Stimulated activated CD4-positive, alpha-beta T cell treated with anti-CD3 and anti-CD28 coated beads, Interleukin-2, amount 100 ng/mL, for 4 hours (primary cell): ENCODE measurements around the gene STAT5B.
"Not testable (repeated sequence)": the region's sequence is repeated elsewhere in the genome, so short reads cannot be mapped to it uniquely, and the experiment has no call there.

ENCODE experiments used
- DNase-seq: peaks from one replicate; pipeline ENCODE4 v3.0.0-alpha.2; 2020; ENCODE audit warnings: low read depth

The STAT5B gene

DNA sequence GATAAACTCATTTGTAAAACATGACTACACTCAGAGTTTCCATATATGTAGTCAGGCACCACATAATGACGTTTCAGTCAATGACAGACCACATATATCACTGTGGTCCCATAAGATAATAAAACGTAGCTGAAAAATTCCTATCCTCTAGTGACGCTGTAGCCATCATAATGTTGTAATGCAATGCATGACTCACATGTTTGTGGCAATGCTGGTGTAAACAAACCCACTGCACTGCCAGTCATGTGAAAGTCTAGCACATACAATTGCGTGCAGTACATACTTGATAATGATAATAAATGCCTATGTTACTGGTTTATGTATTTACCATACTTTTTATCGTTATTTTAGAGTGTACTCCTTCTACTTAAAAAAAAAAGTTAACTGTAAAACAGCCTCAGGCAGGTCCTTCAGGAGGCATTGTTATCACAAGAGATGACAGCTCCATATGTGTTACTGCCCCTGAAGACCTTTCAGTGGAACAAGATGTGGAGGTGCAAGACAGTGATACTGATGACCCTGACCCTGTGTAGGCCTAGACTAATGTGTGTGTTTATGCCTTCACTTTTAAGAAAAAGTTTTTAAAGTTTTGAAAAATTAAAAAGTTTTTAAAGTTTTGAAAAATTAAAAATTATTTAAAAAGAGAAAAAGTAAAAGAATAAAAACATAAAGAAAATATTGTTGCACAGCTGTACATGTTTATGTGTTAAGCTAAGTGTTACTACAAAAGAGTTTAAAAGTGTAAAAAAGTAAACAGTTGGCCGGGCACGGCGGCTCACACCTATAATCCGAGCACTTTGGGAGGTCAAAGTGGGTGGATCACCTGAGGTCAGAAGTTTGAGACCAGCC lies 9.0 kb downstream of the STAT5B start:
- DNase-seq = peak; percentile 53

DNA sequence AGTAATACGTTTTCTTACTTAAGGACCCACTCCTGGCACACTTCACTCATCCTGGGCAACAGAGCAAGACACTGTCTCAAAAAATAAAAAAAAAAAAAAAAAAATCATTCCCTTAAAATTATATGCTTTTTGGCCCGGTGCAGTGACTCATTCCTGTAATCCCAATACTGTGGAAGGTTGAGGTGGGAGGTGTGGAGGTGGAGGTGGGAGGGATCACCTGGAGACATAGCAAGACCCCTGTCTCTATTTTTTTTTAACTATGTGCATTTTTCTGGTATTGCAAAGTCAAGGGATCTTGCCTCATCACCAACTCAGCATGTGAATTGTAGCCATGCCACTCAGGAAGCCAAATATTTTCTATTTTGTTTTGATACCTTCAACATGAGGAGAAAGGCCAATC lies 9.7 kb downstream of the STAT5B start:
- DNase-seq = no peak

DNA sequence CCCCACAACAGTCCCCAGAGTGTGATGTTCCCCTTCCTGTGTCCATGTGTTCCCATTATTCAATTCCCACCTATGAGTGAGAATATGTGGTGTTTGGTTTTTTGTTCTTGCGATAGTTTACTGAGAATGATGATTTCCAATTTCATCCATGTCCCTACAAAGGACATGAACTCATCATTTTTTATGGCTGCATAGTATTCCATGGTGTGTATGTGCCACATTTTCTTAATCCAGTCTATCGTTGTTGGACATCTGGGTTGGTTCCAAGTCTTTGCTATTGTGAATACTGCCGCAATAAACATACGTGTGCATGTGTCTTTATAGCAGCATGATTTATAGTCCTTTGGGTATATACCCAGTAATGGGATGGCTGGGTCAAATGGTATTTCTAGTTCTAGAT lies 11.8 kb downstream of the STAT5B start:
- DNase-seq = not testable (repeated sequence)

GRCh38 chr17:42260318-42260717 lies 15.9 kb downstream of the STAT5B start:
- no peak for DNase-seq

DNA sequence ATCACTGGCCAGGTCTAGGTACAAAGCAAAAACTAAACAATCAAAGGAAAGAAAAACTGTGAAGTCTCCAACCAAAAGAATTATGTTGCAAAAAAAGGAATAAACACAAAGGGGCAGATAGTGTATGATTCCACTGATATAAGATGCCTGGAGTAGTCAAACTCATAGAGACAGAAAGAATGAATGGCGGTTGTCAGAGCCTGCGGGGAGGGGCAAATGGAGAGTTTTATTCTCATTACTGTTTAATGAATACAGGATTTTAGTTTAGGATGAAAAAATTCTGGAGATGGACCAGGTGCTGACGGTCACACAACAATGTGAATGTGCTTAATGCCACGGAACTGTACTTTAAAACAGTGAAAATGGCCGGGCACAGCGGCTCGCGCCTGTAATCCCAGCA lies 20.7 kb downstream of the STAT5B start:
- DNase-seq = no peak

- no peak for DNase-seq
Measured at GRCh38 chr17:42253578-42253977, 22.6 kb downstream of the STAT5B start.

DNA sequence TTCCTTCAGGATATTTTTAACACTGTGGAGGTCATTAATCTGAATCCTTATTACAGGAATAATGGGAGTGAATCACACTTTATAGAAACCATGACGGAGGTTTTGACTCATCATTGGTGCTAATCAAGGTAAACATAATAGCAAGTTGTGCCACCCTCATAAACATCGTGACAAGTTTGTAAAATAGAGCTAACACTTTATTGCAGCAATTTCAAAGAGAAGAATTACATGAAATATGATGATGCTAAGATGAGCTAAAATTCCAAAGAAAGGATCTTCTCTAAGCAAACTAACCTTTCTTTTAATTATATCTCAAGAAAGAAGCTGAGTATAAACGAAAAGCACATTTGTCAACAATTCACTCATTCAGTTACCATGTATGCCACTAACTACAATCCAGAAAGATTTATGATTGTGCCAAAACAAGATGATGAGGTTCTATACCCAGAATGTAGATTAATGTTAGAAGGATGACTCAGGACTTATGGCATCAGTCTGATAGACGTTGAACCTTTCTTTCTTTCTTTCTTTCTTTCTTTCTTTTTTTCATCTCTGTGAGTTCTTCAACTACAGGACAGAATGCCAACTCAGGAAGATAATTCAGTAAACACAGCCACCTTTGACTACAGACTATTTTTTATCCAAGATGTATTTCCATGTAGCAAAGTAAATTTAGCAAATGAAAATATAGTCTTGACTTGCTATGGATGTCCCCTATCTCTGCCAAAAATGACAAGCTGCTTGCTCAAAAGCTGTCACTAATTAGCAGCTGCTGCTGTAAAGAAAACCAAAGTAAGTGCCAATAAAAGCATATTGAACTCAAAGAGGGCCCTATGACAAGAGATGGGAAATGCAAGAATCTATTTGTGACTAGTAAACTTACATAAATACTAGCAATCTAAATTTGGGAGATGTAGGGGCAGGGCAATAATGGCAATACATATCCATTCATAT lies 23.3 kb downstream of the STAT5B start:
- no peak for DNase-seq

DNA sequence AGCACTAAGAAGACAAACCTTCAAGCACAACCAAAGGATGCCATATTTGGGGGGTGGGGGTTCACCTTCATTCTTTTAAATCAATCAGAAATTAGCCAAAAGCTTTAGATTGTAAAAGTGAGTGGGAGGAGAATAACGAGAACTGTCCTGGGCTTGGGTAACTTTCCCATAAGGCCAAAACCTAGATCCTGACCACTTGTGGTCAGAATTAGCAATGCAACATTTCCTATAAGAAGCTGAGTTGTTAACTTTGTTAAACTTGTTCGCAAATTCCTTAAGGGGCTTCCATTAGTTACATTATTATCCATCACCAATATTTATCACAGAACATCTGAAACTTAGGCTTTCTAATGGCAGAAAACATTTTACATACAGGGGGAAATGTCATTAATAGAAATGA lies 25.1 kb downstream of the STAT5B start:
- DNase-seq = no peak

DNA sequence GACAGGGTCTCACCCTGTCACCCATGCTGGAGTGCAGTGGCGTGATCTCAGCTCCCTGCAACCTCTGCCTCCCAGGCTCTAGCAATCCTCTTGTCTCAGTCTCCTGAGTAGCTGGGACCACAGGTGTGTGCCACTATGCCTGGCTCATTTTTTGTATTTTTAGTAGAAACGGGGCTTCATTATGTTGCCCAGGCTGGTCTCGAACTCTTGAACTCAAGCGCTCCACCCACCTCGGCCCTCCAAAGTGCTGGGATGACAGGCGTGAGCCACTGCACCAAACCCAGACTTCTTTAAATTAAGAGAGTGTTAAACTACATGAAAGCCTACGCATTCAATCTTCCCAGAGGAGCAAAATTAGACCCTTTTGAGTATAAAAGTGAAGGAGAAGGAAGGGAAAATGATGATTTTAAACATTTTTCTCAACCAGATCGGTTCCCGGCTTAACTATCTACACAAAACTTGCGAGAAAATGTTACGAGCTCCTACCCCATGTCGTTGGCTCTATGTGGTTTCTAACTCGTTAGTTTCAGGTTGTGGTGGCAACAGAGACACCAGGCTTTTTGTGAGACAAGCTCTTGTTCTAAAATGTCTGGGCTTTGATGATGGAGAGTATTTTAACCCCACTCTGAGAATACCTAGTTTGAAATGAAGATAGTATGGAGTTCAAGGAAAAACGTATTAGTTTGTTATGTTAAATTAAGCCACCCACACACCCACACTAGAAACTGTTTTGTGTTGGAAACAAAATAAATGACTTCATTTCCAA lies 26.3 kb downstream of the STAT5B start:
- DNase-seq = no peak

DNA sequence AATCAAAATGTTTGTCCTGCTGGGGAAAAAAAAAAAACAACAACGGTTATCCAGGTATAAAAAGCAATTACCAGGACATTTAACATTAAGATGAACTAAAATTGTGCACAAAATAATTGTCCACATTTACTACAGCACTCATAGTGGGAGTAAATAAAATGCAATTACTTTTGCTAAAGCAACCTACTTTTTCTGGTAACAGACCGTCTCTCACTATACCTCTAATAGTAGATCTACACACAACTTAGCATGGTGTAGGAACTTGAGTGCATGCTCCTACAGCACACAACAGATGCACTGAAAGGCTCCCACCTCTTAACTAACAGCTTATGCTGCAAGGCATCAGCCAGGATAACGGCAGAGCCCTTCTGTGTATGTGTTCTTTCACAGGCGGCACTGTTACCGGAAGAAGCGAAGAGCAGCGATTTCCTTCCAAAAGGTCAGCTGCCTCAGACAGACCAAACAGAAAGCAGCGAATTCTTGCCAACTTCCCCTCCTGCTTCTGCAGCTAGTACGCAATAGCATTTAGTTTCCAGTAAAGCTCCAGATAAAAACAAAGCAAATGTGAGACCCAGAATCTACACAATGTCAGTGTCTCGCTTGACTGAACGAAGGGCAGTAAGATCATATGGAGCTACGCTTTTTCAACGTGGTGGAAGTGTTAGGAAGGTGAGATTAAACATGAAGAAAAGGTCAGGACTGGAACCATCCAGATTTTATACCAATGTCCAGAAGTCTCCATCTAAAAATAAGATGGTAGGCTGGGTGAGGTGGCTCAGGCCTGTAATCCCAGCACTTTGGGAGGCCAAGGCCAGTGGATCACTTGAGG lies 27.6 kb downstream of the STAT5B start:
- DNase-seq = peak; percentile 66

- no peak for DNase-seq
Measured at GRCh38 chr17:42247734-42248133, 28.5 kb downstream of the STAT5B start.

DNA sequence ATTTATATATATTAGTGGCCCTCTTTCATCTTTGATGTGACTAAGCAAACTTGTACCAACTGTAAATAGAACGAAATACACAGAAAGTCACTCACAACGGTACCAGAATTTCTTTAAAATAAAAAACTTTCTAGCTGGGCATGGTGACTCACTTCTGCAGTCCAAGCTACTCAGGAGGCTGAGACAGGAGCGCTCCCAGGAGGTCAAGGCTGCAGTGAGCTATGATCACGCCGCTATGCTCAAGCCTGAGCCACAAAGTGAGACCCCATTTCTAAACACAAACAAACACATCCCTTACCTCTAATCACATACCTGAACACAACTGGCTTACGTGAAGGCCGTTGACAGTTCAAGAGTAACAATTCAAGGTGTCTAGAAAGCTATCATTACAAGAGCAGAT lies 29.7 kb downstream of the STAT5B start:
- no peak for DNase-seq

- DNase-seq = not testable (repeated sequence)
Measured at GRCh38 chr17:42245183-42245582, 31.0 kb downstream of the STAT5B start.

DNA sequence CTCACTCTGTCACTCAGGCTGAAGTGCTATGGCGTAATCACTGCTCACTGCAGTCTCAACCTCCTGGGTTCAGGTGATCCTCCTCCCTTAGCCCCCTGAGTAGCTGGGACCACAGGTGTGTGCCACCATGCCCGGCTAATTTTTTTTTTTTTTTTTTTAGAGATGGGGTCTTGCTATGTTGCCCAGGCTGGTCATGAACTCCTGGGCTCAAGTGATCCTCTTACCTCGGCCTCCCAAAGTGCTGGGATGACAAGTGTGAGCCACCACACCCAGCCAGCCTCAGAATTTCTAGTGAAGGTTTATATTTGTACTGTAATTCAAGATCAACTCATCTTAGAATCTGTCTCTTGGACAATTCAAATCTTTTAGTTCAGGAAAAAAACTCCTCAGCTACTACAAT lies 32.1 kb downstream of the STAT5B start:
- DNase-seq = not testable (repeated sequence)

GRCh38 chr17:42243493-42243982 lies 32.7 kb downstream of the STAT5B start:
- no peak for DNase-seq

DNA sequence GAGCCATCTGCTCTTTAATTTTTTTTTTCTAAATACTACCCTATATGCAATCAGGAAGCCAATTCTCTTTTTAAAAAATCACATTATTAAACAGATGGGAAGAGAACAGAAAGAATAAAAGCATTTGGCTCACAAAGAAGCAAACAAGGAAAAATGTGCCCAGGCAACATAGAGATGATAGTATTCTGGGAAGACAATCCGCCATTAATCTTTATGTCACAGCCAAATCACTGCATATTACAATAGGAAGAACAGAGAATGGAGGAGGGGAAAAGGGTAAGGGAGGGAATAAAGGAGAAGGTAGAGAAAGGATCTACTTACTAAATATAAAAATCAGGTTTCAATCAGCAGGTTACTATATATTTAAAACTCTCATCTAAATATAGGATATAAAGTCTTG lies 34.3 kb downstream of the STAT5B start:
- DNase-seq = no peak

GRCh38 chr17:42240863-42241262 lies 35.3 kb downstream of the STAT5B start:
- DNase-seq = not testable (repeated sequence)

DNA sequence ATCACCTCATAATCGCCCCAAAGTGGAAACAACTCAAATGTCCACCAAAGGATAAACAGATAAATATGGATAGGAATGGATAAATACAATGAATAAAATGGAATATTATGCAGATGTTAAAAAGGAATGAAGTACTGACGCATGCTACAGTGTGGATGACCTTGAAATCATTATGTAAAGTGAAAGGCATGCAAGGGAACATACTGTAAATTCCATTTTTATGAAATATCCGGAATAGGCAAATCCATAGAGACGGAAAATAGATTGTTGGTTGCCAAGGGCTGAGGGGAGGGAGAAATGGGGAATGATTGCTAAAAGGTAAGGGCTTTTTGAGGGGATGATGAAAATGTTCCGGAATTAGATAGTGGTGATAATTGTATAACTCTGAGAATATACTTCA lies 36.0 kb downstream of the STAT5B start:
- DNase-seq = no peak

GRCh38 chr17:42239576-42239975 lies 36.6 kb downstream of the STAT5B start:
- not testable (repeated sequence) for DNase-seq

- DNase-seq = no peak
Measured at GRCh38 chr17:42236760-42237159, 39.4 kb downstream of the STAT5B start.

- no peak for DNase-seq
Measured at GRCh38 chr17:42233994-42234393, 42.2 kb downstream of the STAT5B start.
